Skeletal muscle satellite cell (primary cell): ENCODE data around the gene TOLLIP. TPM values are rescaled to one million over a fixed set of nuclear protein-coding genes. Genes with fewer than 3 reads are reported as not detected.
A peak's percentile ranks its signal among the peaks of the same experiment; 100 is the strongest.
"Not testable (repeated sequence)": the region's sequence is repeated elsewhere in the genome, so short reads cannot be mapped to it uniquely, and the experiment has no call there.

Source experiments
- H3K27me3 ChIP-seq: 2 replicates; pipeline ENCODE4 v1.7.0; 2013; ENCODE audit warnings: low read length; ENCODE audit not compliant: control insufficient read depth, insufficient read depth
- H3K36me3 ChIP-seq: 2 replicates; pipeline ENCODE4 v1.7.0; 2013; ENCODE audit warnings: mild to moderate bottlenecking, control low read depth, low read length; ENCODE audit not compliant: insufficient read depth
- H3K4me1 ChIP-seq: 2 replicates; pipeline ENCODE4 v1.7.0; 2013; ENCODE audit warnings: low read length; ENCODE audit not compliant: control insufficient read depth, insufficient read depth
- H3K4me2 ChIP-seq: 2 replicates; pipeline ENCODE4 v1.7.0; 2013; ENCODE audit warnings: mild to moderate bottlenecking, low read length
- H3K4me3 ChIP-seq: 2 replicates; pipeline ENCODE4 v1.7.0; 2013; ENCODE audit warnings: low read length
- H3K9ac ChIP-seq: 2 replicates; pipeline ENCODE4 v1.7.0; 2013; ENCODE audit warnings: mild to moderate bottlenecking, low read depth, low read length, moderate library complexity
- H3K9me3 ChIP-seq: replicated peaks from 2 replicates; pipeline ENCODE4 v1.7.0; 2013; ENCODE audit warnings: mild to moderate bottlenecking, control low read depth, low read length
- total RNA-seq: library from RNA; depleted of rRNA; stranded (reverse); fragments of >200 nt; gene quantifications from 2 replicates; pipeline ENCODE4 v1.2.3, GENCODE V29; 2012; rRNA removed

Gene TOLLIP
- total RNA-seq, result 24.5 and 27.4 TPM in 2 replicates

GRCh38 chr11:1309498-1310317 is at the start of gene TOLLIP:
Gene TOLLIP (minus strand): TSS chr11:1309632. CDS start chr11:1309498, 134 bp downstream.
- Histone ChIP-seq H3K4me2 (peak within 1 kb of the TSS; percentile 99), H3K9me3 (no peaks in the 10 kb centered on the region), H3K4me1 (peaks cover 18% of the 10 kb centered on the region), H3K36me3 (peaks cover 8% of the 10 kb centered on the region), H3K9ac (peak within 1 kb of the TSS; percentile 96), H3K4me3 (peak within 1 kb of the TSS; percentile 89), H3K27me3 (no peaks in the 10 kb centered on the region)

GRCh38 chr11:1358931-1359330 is 49.5 kb upstream of the TOLLIP start:
- not testable (repeated sequence) for H3K9ac ChIP-seq, H3K9me3 ChIP-seq, H3K4me3 ChIP-seq, H3K4me2 ChIP-seq, H3K36me3 ChIP-seq, H3K4me1 ChIP-seq
- H3K27me3 ChIP-seq, result peaks cover 16% of the 10 kb centered on the region

- H3K36me3 ChIP-seq, result no peaks in the 10 kb centered on the region
- no peak overlapping the region for H3K4me2 ChIP-seq
- no peaks in the 10 kb centered on the region for H3K4me1 ChIP-seq
- no peak overlapping the region for H3K9ac ChIP-seq
- H3K27me3 ChIP-seq, result peaks cover 10% of the 10 kb centered on the region
- H3K4me3 ChIP-seq, result no peak overlapping the region
- no peaks in the 10 kb centered on the region for H3K9me3 ChIP-seq
Observed at GRCh38 chr11:1358286-1358685, 48.9 kb upstream of the TOLLIP start.

GRCh38 chr11:1356478-1356960 is 47.1 kb upstream of the TOLLIP start:
- Histone ChIP-seq H3K27me3 (peaks cover 9% of the 10 kb centered on the region), H3K9me3 (no peaks in the 10 kb centered on the region), H3K36me3 (no peaks in the 10 kb centered on the region), H3K4me1 (no peaks in the 10 kb centered on the region), H3K4me2 (no peak overlapping the region), H3K9ac (no peak overlapping the region), H3K4me3 (no peak overlapping the region)

- Histone ChIP-seq H3K9ac (no peak overlapping the region), H3K4me1 (no peaks in the 10 kb centered on the region), H3K4me2 (no peak overlapping the region), H3K4me3 (no peak overlapping the region), H3K9me3 (no peaks in the 10 kb centered on the region), H3K27me3 (peaks cover 9% of the 10 kb centered on the region), H3K36me3 (no peaks in the 10 kb centered on the region)
Observed at GRCh38 chr11:1356007-1356435, 46.6 kb upstream of the TOLLIP start.

GRCh38 chr11:1354125-1354938 is 44.9 kb upstream of the TOLLIP start:
- H3K9ac ChIP-seq, result no peak overlapping the region

GRCh38 chr11:1353383-1354124 is 44.1 kb upstream of the TOLLIP start:
- Histone ChIP-seq H3K4me3 (no peak overlapping the region), H3K9ac (no peak overlapping the region), H3K9me3 (no peaks in the 10 kb centered on the region), H3K4me2 (no peak overlapping the region), H3K4me1 (no peaks in the 10 kb centered on the region), H3K36me3 (no peaks in the 10 kb centered on the region), H3K27me3 (peaks cover 32% of the 10 kb centered on the region)

More at GRCh38 chr11:1354125-1354938, 44.9 kb upstream of the TOLLIP start:
- Histone ChIP-seq H3K4me1 (no peaks in the 10 kb centered on the region), H3K9me3 (no peaks in the 10 kb centered on the region), H3K36me3 (no peaks in the 10 kb centered on the region), H3K4me2 (no peak overlapping the region), H3K27me3 (peaks cover 25% of the 10 kb centered on the region), H3K4me3 (no peak overlapping the region)

- Histone ChIP-seq H3K4me2 (no peak overlapping the region), H3K27me3 (peaks cover 39% of the 10 kb centered on the region), H3K9me3 (no peaks in the 10 kb centered on the region), H3K4me3 (no peak overlapping the region), H3K36me3 (no peaks in the 10 kb centered on the region), H3K9ac (no peak overlapping the region), H3K4me1 (no peaks in the 10 kb centered on the region)
Observed at GRCh38 chr11:1352696-1353382, 43.4 kb upstream of the TOLLIP start.

- H3K4me2 ChIP-seq, result no peak overlapping the region
- no peaks in the 10 kb centered on the region for H3K4me1 ChIP-seq
- H3K9me3 ChIP-seq, result no peaks in the 10 kb centered on the region
- H3K27me3 ChIP-seq, result peaks cover 38% of the 10 kb centered on the region
- H3K9ac ChIP-seq, result no peak overlapping the region
- H3K4me3 ChIP-seq, result no peak overlapping the region
- H3K36me3 ChIP-seq, result no peaks in the 10 kb centered on the region
Observed at GRCh38 chr11:1351278-1351937, 42.0 kb upstream of the TOLLIP start.

GRCh38 chr11:1350086-1350725 is 40.8 kb upstream of the TOLLIP start:
- no peaks in the 10 kb centered on the region for H3K4me1 ChIP-seq
- no peaks in the 10 kb centered on the region for H3K9me3 ChIP-seq
- H3K36me3 ChIP-seq, result no peaks in the 10 kb centered on the region
- peaks cover 32% of the 10 kb centered on the region for H3K27me3 ChIP-seq
- H3K9ac ChIP-seq, result no peak overlapping the region
- H3K4me3 ChIP-seq, result no peak overlapping the region
- no peak overlapping the region for H3K4me2 ChIP-seq
